Measurements from ENCODE around the gene OTUD1.

Gene OTUD1

DNA sequence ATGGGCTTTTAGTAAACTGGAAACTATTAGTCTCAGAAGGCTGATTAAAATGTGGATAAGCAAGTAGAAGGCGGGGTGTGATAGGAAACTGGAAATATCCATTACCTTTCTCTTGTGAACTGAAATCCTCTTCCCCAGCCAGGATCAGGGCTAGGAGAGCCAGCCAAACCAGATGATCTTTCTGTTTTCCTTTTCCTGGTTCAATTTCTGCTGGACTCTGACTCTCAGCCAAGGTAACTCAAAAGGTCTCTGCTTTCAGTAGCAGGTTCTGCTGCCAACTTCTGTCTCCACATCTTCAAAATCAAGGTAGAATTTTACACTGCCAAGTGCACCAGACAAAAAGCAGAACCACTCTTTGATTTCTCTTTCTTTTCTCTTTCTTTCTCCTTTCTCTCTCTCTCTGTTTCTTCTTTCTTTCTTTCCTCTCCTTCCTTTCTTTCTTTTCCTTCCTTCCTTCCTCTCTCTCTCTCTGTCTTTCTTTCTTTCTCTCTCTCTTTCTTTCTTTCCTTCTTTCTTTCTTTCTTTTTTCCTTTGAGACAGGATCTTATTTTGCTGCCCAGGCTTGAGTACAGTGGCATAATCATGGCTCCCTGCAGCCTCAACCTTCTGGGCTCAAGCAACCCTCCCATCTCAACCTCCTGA lies 30.8 kb downstream of the OTUD1 start:
- DNase-seq (ENCODE audit: low spot score), result no peak

DNA sequence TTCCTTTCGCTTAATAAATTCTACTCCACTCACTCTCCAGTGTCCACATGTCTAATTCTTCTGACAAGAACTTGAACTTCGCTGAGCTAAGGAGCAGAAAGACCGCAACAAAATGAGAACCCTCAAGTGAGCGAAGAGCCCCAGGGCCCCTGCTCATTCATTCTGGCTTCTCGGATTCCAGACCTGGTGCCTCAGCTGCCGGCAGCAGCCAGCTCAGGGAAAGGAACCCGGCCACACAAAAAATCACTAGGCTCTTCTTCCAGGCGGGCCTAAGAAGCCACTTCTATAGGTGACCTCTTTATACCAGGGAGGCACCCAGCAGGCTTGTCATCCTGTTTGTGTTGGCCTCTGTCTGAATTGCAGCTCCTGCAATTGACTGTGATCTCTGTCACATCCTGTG lies 33.3 kb downstream of the OTUD1 start:
- no peak for DNase-seq (ENCODE audit: low spot score)

DNA sequence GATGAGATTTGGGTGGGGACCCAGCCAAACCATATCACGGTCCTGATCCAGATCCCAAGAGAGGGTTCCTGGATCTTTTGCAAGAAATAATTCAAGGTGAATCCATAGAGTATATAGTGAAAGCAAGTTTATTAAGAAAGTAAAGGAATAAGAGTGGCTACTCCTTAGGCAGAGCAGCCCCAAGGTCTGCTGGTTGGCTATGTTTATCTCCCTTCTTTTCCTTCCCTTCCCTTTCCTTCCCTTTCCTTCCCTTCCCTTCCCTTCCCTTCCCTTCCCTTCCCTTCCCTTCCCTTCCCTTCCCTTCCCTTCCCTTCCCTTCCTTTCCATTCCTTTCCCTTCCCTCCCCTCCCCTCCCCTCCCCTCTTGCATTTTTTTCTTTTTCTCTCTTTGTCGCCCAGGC lies 35.2 kb downstream of the OTUD1 start:
- DNase-seq (ENCODE audit: low spot score), result no peak

DNA sequence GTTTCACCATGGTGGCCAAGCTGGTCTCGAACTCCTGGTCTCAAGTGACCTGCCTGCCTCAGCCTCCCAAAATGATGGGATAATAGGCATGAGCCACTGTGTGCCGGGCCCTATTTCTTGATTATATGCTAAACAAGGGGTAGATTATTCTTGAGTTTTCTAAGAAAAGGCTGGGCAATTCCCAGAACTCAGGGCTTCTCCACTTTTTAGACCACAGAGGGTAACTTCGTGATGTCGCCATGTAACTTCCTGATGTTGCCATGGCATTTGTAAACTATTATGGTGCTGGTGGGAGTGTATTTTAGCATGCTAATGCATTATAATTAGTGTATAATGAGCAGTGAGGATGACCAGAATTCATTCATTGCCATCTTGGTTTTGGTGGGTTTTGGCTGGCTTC lies 35.8 kb downstream of the OTUD1 start:
- no peak for DNase-seq (ENCODE audit: low spot score)

DNA sequence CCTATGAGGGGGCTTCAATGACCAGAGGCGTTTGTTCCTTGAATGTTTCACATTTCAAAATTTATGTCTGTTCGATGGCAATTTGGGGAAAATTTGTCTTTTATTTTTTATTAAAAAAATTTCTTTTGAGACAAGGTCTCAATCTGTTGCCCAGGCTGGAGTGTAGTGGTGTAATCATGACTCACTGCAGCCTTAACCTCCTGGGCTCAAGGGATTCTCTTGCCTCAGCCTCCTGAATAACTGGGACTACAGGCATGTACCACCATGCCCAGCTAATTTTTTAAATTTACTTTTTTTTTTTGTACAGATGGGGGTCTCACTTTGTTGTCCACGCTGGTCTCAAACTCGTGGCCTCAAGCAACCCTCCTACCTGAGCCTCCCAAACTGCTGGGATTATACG lies 39.7 kb downstream of the OTUD1 start:
- DNase-seq (ENCODE audit: low spot score), result no peak

DNA sequence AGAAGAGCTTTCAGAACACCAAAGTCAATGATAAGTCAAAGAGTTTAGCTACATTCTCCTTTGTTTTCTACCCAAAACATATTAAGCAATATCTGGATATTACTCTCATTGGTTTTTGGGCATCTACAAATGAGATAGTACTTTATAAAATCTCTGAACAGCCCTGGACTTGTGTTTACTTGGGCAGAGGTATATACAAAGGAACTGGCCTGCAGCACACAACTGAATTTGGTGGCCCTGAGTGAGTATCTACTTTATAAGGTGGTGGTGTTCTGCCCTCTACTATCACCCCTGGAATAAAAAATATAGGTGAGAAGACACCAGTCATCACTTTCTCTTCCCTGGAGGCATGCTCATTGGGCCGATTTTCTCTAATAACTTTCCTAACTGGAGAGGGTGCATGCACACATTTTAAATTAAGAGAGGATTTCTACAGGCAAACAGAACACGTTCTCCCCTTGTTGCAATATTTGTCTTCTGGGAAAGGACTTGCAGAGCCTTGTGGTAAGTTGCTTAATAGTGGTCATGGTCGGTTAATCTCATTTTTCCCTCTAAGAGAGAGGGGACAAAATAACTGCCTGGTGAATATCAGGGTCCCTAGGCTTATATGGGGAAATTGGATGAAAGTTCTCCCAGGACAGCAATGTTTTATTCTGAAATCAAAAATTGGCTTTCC lies 41.1 kb downstream of the OTUD1 start:
- no peak for DNase-seq (ENCODE audit: low spot score)

DNA sequence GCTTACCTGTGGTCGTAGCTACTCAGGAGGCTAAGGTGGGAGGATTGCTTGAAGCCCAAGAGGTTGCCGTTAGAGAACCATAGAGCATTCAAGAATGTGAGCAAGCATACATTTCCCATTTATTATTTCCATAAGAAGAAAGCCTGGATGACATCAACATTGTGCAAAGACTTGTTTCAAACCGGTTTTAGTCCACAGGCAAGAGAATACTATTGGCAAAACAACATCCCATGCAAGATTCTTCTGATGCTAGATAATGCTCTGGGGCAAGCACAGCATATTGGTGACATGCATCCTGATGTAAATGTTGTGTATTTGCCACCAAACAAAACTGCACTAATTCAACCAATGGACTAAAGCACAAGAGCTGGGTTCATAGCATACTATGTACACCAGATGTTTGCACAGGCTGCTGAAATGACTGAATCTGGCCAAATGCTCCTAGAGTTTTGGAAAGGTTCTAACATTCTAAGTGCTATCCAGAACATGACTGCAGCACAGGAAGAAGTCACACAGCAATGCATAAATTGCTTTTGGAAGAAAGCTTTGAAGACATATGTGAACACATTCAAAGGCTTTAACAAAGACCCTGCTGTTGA lies 42.6 kb downstream of the OTUD1 start:
- DNase-seq (ENCODE audit: low spot score), result no peak

DNA sequence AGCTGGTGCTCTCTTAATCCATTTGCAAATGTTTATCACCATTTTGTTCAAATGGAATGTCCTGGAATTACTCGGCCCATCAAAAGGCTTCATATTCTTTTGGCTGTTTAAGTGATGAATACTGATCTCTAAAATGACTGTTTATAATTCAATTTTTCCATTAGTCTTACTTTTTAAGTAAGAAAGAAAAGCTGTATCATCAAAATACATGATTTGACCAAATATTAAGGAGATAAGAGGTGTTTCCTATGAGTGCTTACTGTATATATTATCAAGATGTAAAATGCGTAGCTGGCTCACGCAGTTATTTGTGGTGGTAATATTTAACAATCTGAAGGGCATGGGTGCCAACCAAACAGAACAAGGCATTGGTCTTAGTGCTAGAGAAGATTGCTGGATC lies 51.2 kb downstream of the OTUD1 start:
- no peak for DNase-seq (ENCODE audit: low spot score)
